ENCODE measurements around the gene DPH3. TPM values are rescaled to one million over a fixed set of nuclear protein-coding genes. Genes with fewer than 3 reads are reported as not detected.

DPH3 gene
- total RNA-seq, 1 experiment from 2014 or later, result 27.8 TPM

GRCh38 chr3:16236856-16237393 is 27.8 kb downstream of the DPH3 start:
- peaks cover 7% of the 10 kb centered on the region; the same call in 1 of the 2 replicates for H3K27me3 Mint-ChIP-seq (ENCODE audit: low read depth)
- ChIA-PET POLR2A (no interaction called here), CTCF (no interaction called here)
- no peaks in the 10 kb centered on the region for H3K4me1 Mint-ChIP-seq
- H3K4me3 Mint-ChIP-seq, result no peak overlapping the region
- no peaks in the 10 kb centered on the region for H3K36me3 Mint-ChIP-seq
- DNase-seq (ENCODE audit: low spot score), result no peak
- no peak overlapping the region for H3K27ac Mint-ChIP-seq
- H3K9me3 Mint-ChIP-seq, result no peaks in the 10 kb centered on the region
- TF ChIP-seq NR1H2 (CRISPR knock-in tag; IDR thresholded peaks at IDR 0.05) (no peak), NR3C1 (CRISPR knock-in tag; conservative IDR thresholded peaks at IDR 0.05; ENCODE audit: low read depth) (no peak), ZNF219 (CRISPR knock-in tag; IDR thresholded peaks at IDR 0.05; ENCODE audit: borderline replicate concordance) (no peak), ZSCAN18 (CRISPR knock-in tag; IDR thresholded peaks at IDR 0.05) (no peak)
- ATAC-seq, result no peak

- H3K27me3 Mint-ChIP-seq (ENCODE audit: low read depth), result peaks cover 7% of the 10 kb centered on the region; the same call in 1 of the 2 replicates
- H3K4me1 Mint-ChIP-seq, result no peaks in the 10 kb centered on the region
- POLR2A ChIA-PET, result no interaction called here
- peaks cover 6% of the 10 kb centered on the region for H3K9me3 Mint-ChIP-seq
- no peaks in the 10 kb centered on the region for H3K36me3 Mint-ChIP-seq
- CTCF ChIA-PET, result no interaction called here
- H3K4me3 Mint-ChIP-seq, result no peak overlapping the region
- TF ChIP-seq ZNF219 (CRISPR knock-in tag; IDR thresholded peaks at IDR 0.05; ENCODE audit: borderline replicate concordance), result no peak
- TF ChIP-seq NR3C1 (CRISPR knock-in tag; conservative IDR thresholded peaks at IDR 0.05; ENCODE audit: low read depth), result no peak
- TF ChIP-seq E2F4 (CRISPR knock-in tag; IDR thresholded peaks at IDR 0.05; ENCODE audit: borderline replicate concordance, low read depth), result no peak
- no peak for TF ChIP-seq PRDM15 (CRISPR knock-in tag; IDR thresholded peaks at IDR 0.05)
- TF ChIP-seq ZBTB43 (CRISPR knock-in tag; IDR thresholded peaks at IDR 0.05), result no peak
- TF ChIP-seq USF2 (CRISPR knock-in tag; IDR thresholded peaks at IDR 0.05), result no peak
- TF ChIP-seq NFE2L1 (CRISPR knock-in tag; IDR thresholded peaks at IDR 0.05), result no peak
- TF ChIP-seq E2F1 (CRISPR knock-in tag; IDR thresholded peaks at IDR 0.05), result no peak
- no peak for TF ChIP-seq ATF6 (CRISPR knock-in tag; IDR thresholded peaks at IDR 0.05)
- no peak for TF ChIP-seq MXD4 (CRISPR knock-in tag; IDR thresholded peaks at IDR 0.05; ENCODE audit: borderline replicate concordance)
- TF ChIP-seq SOX15 (CRISPR knock-in tag; IDR thresholded peaks at IDR 0.05), result no peak
- TF ChIP-seq ETV6 (CRISPR knock-in tag; IDR thresholded peaks at IDR 0.05), result no peak
- TF ChIP-seq ATF2 (CRISPR knock-in tag; IDR thresholded peaks at IDR 0.05; ENCODE audit: borderline replicate concordance, low read depth), result no peak
- TF ChIP-seq NFYB (CRISPR knock-in tag; conservative IDR thresholded peaks at IDR 0.05; ENCODE audit: low read depth), result no peak
- DNase-seq (ENCODE audit: low spot score) (no peak), ATAC-seq (no peak)
- H3K27ac Mint-ChIP-seq, result no peak overlapping the region
These were observed 28.6 kb downstream of the DPH3 start for GRCh38 chr3:16236030-16236639.
